Medulla oblongata (tissue), 1 donor: ENCODE data around the gene UBE3A.

Experiments
- DNase-seq: peaks from one replicate; pipeline ENCODE4 v3.0.0-alpha.2; 2015; ENCODE audit errors: extremely low spot score

The UBE3A gene

DNA sequence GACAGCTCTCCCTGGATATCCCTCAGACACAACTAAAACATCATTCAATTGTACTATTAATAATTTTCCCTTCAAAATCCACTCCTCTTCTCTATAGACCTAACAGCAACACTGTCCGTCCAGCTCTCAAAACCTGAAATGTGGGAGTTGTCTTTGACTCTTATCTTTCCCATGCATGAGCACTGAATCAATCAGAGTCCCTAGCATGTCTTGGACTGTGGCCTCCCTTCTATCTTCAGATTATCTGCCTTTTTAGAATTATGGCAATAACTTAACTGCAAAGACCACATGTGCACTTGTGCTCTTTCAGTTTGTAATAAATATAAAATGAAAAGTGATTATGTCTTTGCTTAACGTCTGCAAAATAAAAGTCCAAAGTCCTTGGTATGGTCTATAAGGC lies 107.0 kb downstream of the UBE3A start:
- DNase-seq: no peak

DNA sequence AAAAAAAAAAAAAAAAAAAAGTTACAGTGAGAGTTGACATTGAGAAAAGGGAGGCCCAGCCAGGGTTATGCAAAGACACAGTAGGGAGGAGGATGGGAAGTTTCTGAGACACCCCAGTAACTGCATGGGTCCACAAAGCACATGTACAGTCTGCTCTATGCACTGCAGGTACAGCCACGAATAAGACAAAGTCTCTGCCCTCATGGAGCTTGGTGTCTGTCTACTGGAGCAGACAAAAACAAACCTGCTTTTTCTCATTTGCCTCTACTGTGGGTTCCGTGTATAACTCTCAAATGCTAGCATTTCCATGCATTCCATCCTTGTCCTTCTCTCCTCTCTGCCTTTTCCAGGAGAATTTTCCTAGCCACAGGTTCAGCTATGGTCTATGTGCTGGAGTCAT lies 107.4 kb downstream of the UBE3A start:
- DNase-seq: no peak

DNA sequence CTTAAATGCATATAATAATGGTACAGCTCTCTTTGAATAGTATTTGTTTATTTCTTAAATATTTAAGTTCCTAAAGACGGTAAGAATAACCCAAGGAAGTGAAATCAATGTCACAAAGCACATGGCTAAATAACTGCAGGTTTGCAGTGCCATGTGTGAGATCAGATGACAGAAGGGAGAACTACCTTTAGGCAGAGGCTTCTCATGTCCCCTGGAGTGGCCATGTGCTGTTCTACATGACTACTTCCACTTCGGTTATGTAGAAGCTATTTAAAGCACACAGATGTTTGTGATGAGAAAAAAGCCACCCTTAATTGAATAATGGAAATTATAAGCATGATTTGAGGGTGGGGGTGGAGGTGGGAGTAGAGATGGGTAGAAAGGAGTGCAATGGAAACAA lies 109.1 kb downstream of the UBE3A start:
- DNase-seq: no peak

DNA sequence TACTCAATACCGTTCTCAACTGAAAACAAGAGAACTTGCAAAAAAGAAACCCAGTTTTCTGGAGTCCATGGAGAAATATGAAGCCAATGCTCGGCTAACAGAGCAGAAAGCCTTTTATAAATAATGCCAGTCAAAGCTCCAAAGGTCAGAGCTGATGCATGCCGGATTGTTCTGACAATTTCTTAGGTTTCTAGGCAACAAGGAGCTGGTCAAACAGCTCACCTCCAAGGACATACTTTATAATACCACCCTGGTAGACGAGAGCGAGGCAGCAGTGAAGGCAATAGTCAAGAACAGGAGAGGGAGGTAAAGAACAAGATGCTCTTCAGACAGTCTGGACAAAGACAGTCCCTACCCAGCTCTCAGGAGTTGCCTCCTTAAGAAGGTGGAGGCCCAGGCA lies 111.1 kb downstream of the UBE3A start:
- no peak for DNase-seq

DNA sequence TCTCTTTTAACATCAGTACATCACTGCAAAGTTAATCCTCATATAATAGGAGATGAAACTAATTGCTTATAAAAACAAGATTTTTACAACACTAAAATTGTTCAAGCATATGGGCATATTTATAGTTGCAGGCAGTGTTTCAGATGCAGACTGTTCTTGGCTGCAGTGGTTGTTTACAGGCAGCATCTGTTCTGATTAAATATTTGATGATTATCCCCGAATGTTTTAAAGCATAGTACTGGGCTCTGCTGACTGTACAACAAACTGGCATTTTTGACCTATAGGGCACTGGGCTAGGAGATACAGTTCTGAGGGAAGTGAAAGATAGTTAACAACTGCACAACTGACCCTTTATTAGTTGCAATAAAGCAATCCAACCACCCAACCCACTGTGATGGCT lies 113.6 kb downstream of the UBE3A start:
- DNase-seq: no peak

DNA sequence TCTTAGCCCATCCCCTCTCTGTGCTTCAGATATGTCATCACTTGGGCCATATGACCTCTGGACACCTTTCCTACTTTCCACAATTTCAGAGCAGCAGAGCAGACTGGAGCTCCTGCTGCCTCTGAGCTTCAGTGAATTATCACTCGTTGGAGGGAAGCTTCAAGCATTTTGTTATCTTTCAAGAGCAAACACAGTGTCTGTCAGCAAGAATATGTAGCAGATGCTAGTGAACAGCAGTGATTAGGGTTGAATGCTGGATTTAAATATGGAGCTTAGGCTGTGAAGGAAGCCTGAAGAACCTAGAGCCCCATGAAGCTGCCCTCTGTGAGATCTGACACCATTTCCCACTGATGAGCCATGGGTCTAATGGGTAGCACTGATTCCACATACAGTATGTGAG lies 115.4 kb downstream of the UBE3A start:
- DNase-seq: no peak

DNA sequence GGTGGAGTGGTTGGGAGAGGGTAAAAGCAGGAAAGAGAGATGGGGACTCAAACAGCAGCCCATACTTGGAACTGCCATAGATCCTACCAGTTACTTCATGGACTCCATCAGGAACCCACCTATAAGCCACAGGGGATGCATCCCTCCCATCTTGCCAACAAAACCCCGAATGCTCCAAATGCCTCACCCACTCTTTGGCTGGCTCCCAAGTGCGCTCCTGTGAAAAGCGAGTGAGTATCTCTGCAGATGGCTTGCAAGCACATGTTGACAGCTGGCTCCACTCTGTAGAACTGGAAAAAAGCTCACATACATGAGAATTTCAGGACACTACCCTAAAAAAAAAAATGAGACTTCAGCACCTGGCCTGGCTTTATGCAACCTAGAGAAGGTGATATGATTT lies 151.0 kb downstream of the UBE3A start:
- DNase-seq: no peak
